DND-41 (cell line): ENCODE measurements around the gene INHBB.

Experiments used
- ATAC-seq: fragments of 200-7000 bp; cut with Tn5 transposase; 3 replicates; pipeline ENCODE4 v1.9.1; 2021; ENCODE audit warnings: low read depth; ENCODE audit not compliant: insufficient read depth
- DNase-seq: peaks from one replicate; pipeline ENCODE4 v3.0.0-alpha.2; 2020
- H2AFZ ChIP-seq: 2 replicates; pipeline ENCODE4 v1.6.0; 2012; ENCODE audit warnings: low read depth, low read length
- H3K27ac ChIP-seq: 2 replicates; pipeline ENCODE4 v1.5.1; 2012; ENCODE audit warnings: low read length, inconsistent platforms
- H3K27me3 ChIP-seq: fragments of 200-600 bp; sonication (generic); 2 replicates; pipeline ENCODE4 v1.6.0; 2012; ENCODE audit warnings: low read length, mild to moderate bottlenecking, inconsistent platforms; ENCODE audit not compliant: insufficient read depth, poor library complexity
- H3K36me3 ChIP-seq: 2 replicates; pipeline ENCODE4 v1.5.1; 2012; ENCODE audit warnings: low read length, inconsistent platforms; ENCODE audit not compliant: insufficient read depth
- H3K4me1 ChIP-seq: 2 replicates; pipeline ENCODE4 v1.5.1; 2012; ENCODE audit warnings: mild to moderate bottlenecking, low read length; ENCODE audit not compliant: insufficient read depth
- H3K4me2 ChIP-seq: 2 replicates; pipeline ENCODE4 v1.6.0; 2012; ENCODE audit warnings: mild to moderate bottlenecking, moderate library complexity, low read length, inconsistent platforms; ENCODE audit not compliant: insufficient read depth
- H3K4me3 ChIP-seq, 2 experiments: fragments of 200-600 bp in 1 of 2; shearing (Covaris generic) in 1 of 2; 2 replicates each; pipeline ENCODE4 v1.5.1; 2012 to 2016; ENCODE audit warnings: inconsistent platforms in 2 of 2, low read length in 2 of 2, mild to moderate bottlenecking in 2 of 2, low read depth in 1 of 2, moderate library complexity in 1 of 2
- H3K79me2 ChIP-seq: 2 replicates; pipeline ENCODE4 v1.6.0; 2012; ENCODE audit warnings: low read length, inconsistent platforms; ENCODE audit not compliant: insufficient read depth
- H3K9ac ChIP-seq: 2 replicates; pipeline ENCODE4 v1.6.0; 2012; ENCODE audit warnings: low read depth, mild to moderate bottlenecking, inconsistent platforms, low read length, moderate library complexity
- H3K9me3 ChIP-seq: 2 replicates; pipeline ENCODE4 v1.5.1; 2012; ENCODE audit warnings: low read length, moderate library complexity, mild to moderate bottlenecking, inconsistent platforms; ENCODE audit not compliant: insufficient read depth, severe bottlenecking
- H4K20me1 ChIP-seq: 2 replicates; pipeline ENCODE4 v1.6.0; 2012; ENCODE audit warnings: low read length; ENCODE audit not compliant: insufficient read depth
- CTCF ChIP-seq: IDR thresholded peaks from 2 replicates; pipeline ENCODE4 v1.5.1; 2012; ENCODE audit warnings: borderline replicate concordance, low read length, moderate library complexity, mild to moderate bottlenecking; ENCODE audit not compliant: poor library complexity, severe bottlenecking; ENCODE audit errors: extremely low read depth
- EZH2 ChIP-seq: IDR thresholded peaks from 3 replicates; pipeline ENCODE4 v1.6.1; 2012; ENCODE audit warnings: borderline replicate concordance, low read depth, mild to moderate bottlenecking, moderate library complexity, low read length, inconsistent platforms; ENCODE audit not compliant: severe bottlenecking

The INHBB gene

GRCh38 chr2:120376101-120376500 lies 30.2 kb downstream of the INHBB start:
- DNase-seq (no peak), ATAC-seq (no peak)
- Histone ChIP-seq H3K9me3 (no peaks in the 10 kb centered on the region), H3K9ac (no peak overlapping the region), H3K4me3 (no peak overlapping the region), H3K36me3 (no peaks in the 10 kb centered on the region), H3K4me2 (no peak overlapping the region), H2AFZ (no peak overlapping the region), H3K27ac (no peak overlapping the region), H3K4me1 (no peaks in the 10 kb centered on the region), H3K27me3 (peaks cover 9% of the 10 kb centered on the region), H4K20me1 (peaks cover 5% of the 10 kb centered on the region; the same call in 1 of the 2 replicates), H3K79me2 (no peaks in the 10 kb centered on the region)
- no peak for TF ChIP-seq CTCF
- TF ChIP-seq EZH2: no peak

- DNase-seq (no peak), ATAC-seq (no peak)
- H3K79me2 ChIP-seq: no peaks in the 10 kb centered on the region
- H3K27me3 ChIP-seq: peaks cover 5% of the 10 kb centered on the region
- H3K9ac ChIP-seq: no peak overlapping the region
- no peaks in the 10 kb centered on the region for H3K9me3 ChIP-seq
- no peak overlapping the region for H3K4me2 ChIP-seq
- H3K36me3 ChIP-seq: no peaks in the 10 kb centered on the region
- H2AFZ ChIP-seq: no peak overlapping the region
- H3K27ac ChIP-seq: no peak overlapping the region
- TF ChIP-seq EZH2 (no peak), CTCF (no peak)
- peaks cover 2% of the 10 kb centered on the region; the same call in 1 of the 2 replicates for H4K20me1 ChIP-seq
- no peak overlapping the region for H3K4me3 ChIP-seq
- H3K4me1 ChIP-seq: no peaks in the 10 kb centered on the region
These were observed 31.0 kb downstream of the INHBB start for GRCh38 chr2:120376679-120377640.

- no peak overlapping the region for H3K4me2 ChIP-seq
- H3K4me1 ChIP-seq: no peaks in the 10 kb centered on the region
- no peak overlapping the region for H3K4me3 ChIP-seq
- H3K36me3 ChIP-seq: no peaks in the 10 kb centered on the region
- DNase-seq (no peak), ATAC-seq (no peak)
- no peak overlapping the region for H2AFZ ChIP-seq
- no peaks in the 10 kb centered on the region for H4K20me1 ChIP-seq
- H3K27me3 ChIP-seq: no peaks in the 10 kb centered on the region
- H3K9me3 ChIP-seq: no peaks in the 10 kb centered on the region
- TF ChIP-seq EZH2 (no peak), CTCF (no peak)
- H3K9ac ChIP-seq: no peak overlapping the region
- H3K27ac ChIP-seq: no peak overlapping the region
- H3K79me2 ChIP-seq: no peaks in the 10 kb centered on the region
These were observed 32.7 kb downstream of the INHBB start for GRCh38 chr2:120378605-120379004.
